NOMO-1 treated with dmso at 0.1 percent for 144 hours (cell line): ENCODE measurements around the gene ZNF747.

Source experiments
- DNase-seq: peaks from one replicate; lab custom pipeline; 2025; ENCODE audit not compliant: unreplicated experiment; lab: John Stamatoyannopoulos, UW

The ZNF747 gene

GRCh38 chr16:30534368-30535105, at the start of gene ZNF747:
Gene ZNF747, minus strand, starts transcription at chr16:30534858. Its CDS starts 179 bp downstream, at chr16:30534679.
- DNase-seq, result peak; percentile 77

GRCh38 chr16:30582611-30583340, 48.1 kb upstream of the ZNF747 start:
- no peak for DNase-seq

GRCh38 chr16:30581457-30581856, 46.8 kb upstream of the ZNF747 start:
- DNase-seq, result no peak

- no peak for DNase-seq
Measured at GRCh38 chr16:30574678-30575077, 40.0 kb upstream of the ZNF747 start.

- peak; percentile 96 for DNase-seq
Measured at GRCh38 chr16:30571445-30572322, 37.0 kb upstream of the ZNF747 start, which contains the start of gene ZNF688. Gene ZNF688, minus strand, starts transcription at chr16:30571714. Its CDS starts 85 bp downstream, at chr16:30571629.

GRCh38 chr16:30570636-30571444, 36.2 kb upstream of the ZNF747 start:
- DNase-seq, result no peak

GRCh38 chr16:30569746-30570635, 35.3 kb upstream of the ZNF747 start:
- no peak for DNase-seq

- no peak for DNase-seq
Measured at GRCh38 chr16:30569281-30569680, 34.6 kb upstream of the ZNF747 start.

- DNase-seq, result peak; percentile 85
Measured at GRCh38 chr16:30567991-30568638, 33.5 kb upstream of the ZNF747 start.

GRCh38 chr16:30567160-30567990, 32.7 kb upstream of the ZNF747 start:
- no peak for DNase-seq

- DNase-seq, result no peak
Measured at GRCh38 chr16:30566531-30566930, 31.9 kb upstream of the ZNF747 start.

GRCh38 chr16:30565984-30566383, 31.3 kb upstream of the ZNF747 start:
- no peak for DNase-seq

GRCh38 chr16:30565526-30565925, 30.9 kb upstream of the ZNF747 start:
- no peak for DNase-seq

- no peak for DNase-seq
Measured at GRCh38 chr16:30562021-30562420, 27.4 kb upstream of the ZNF747 start.

- DNase-seq, result no peak
Measured at GRCh38 chr16:30561089-30561816, 26.6 kb upstream of the ZNF747 start.

GRCh38 chr16:30559690-30560089, 25.0 kb upstream of the ZNF747 start:
- peak; percentile 19 for DNase-seq

GRCh38 chr16:30558789-30559377, 24.2 kb upstream of the ZNF747 start:
- no peak for DNase-seq
